K562 (cell line): Measurements from ENCODE around the gene EDN2. TPM values are rescaled to one million over a fixed set of nuclear protein-coding genes. Genes with fewer than 3 reads are reported as not detected.
A peak's percentile ranks its signal among the peaks of the same experiment; 100 is the strongest.

ENCODE experiments used
- ATAC-seq: fragments of 200-7000 bp; cut with Tn5 transposase; 3 replicates; pipeline ENCODE4 v1.9.1; 2020; ENCODE audit warnings: moderate library complexity
- BruUV-seq: library from RNA; stranded (reverse); fragments of 400-500 nt; replicated peaks from 2 replicates; lab custom pipeline; 2021; lab: Mats Ljungman, UMichigan
- CTCF ChIA-PET: fragments of 300-600 bp; formaldehyde crosslinking; extraction: SDS; loops from one replicate; lab custom pipeline; 2021; ENCODE audit warnings: low intra/inter-chr PET ratio; lab: Yijun Ruan, JAX
- POLR2A ChIA-PET: fragments of 300-600, 350-650 bp; sonication (Branson Sonifier 250); formaldehyde crosslinking; extraction: SDS; loops from one replicate; lab custom pipeline; 2021; ENCODE audit warnings: antibody characterized with exemption, inconsistent platforms; lab: Yijun Ruan, JAX
- DNase-seq, 4 experiments: peaks; one replicate each; pipeline versions ENCODE4 v3.0.0 to v3.0.0-alpha.2; 2011 to 2018; ENCODE audit warnings: low spot score in 3 of 4, mixed read lengths in 3 of 4; ENCODE audit errors: extremely low read depth in 1 of 4
- FAIRE-seq: peaks from 2 replicates; lab custom pipeline; 2011; peaks lifted over from hg19 to GRCh38; lab: Jason Lieb, UNC
- H2AFZ ChIP-seq: 2 replicates; pipeline ENCODE4 v1.6.0; 2011; ENCODE audit warnings: low read depth, low read length, control low read depth, inconsistent platforms
- H3K27ac ChIP-seq: fragments of 200-600 bp; 3 replicates; pipeline ENCODE4 v1.8.0; 2011; ENCODE audit warnings: low read depth, mild to moderate bottlenecking, control low read depth, inconsistent platforms, low read length, moderate library complexity, mixed read lengths; ENCODE audit errors: extremely low read depth
- H3K27me3 ChIP-seq, 2 experiments: fragments of 300-600 bp in 1 of 2; 2 replicates in 1 of 2; 3 replicates in 1 of 2; pipeline versions ENCODE4 v1.6.0 to v1.8.0; 2011; ENCODE audit warnings: inconsistent platforms in 2 of 2, low read length in 2 of 2, mild to moderate bottlenecking in 1 of 2, mixed read lengths in 1 of 2, moderate library complexity in 1 of 2; ENCODE audit not compliant: control insufficient read depth in 2 of 2, insufficient read depth in 2 of 2
- H3K36me3 ChIP-seq: fragments of 300-600 bp; 3 replicates; pipeline ENCODE4 v1.8.0; 2011; ENCODE audit warnings: mild to moderate bottlenecking, low read length, inconsistent platforms; ENCODE audit not compliant: control insufficient read depth, insufficient read depth
- H3K4me1 ChIP-seq, 2 experiments: fragments of 200-600 bp in 1 of 2; replicated peaks in 1 of 2; 2 replicates in 1 of 2; 3 replicates in 1 of 2; pipeline versions ENCODE4 v1.5.1 to v1.8.0; 2011; ENCODE audit warnings: inconsistent platforms in 2 of 2, low read length in 2 of 2, mild to moderate bottlenecking in 1 of 2, mixed read lengths in 1 of 2, moderate library complexity in 1 of 2; ENCODE audit not compliant: control insufficient read depth in 2 of 2, insufficient read depth in 2 of 2
- H3K4me2 ChIP-seq: 2 replicates; pipeline ENCODE4 v1.6.1; 2011; ENCODE audit warnings: low read length, control low read depth, inconsistent platforms, mixed read lengths; ENCODE audit not compliant: insufficient read depth
- H3K4me3 ChIP-seq: fragments of 200-600 bp; sonication (generic), shearing (Covaris generic); 2 replicates; pipeline ENCODE4 v1.5.1; 2016; ENCODE audit warnings: control low read depth, inconsistent platforms
- H3K79me2 ChIP-seq: fragments of 200-600 bp; 3 replicates; pipeline ENCODE4 v1.8.0; 2011; ENCODE audit warnings: low read length, inconsistent platforms; ENCODE audit not compliant: control insufficient read depth, insufficient read depth
- H3K9ac ChIP-seq, 2 experiments: 2 replicates each; pipeline versions ENCODE4 v1.6.0 to v1.6.1; 2011; ENCODE audit warnings: low read depth in 2 of 2, low read length in 2 of 2, control low read depth in 1 of 2, inconsistent platforms in 1 of 2, mild to moderate bottlenecking in 1 of 2, mixed read lengths in 1 of 2; ENCODE audit not compliant: insufficient read depth in 1 of 2
- H3K9me1 ChIP-seq: one replicate; pipeline ENCODE4 v1.6.0; 2011; ENCODE audit warnings: inconsistent platforms, mild to moderate bottlenecking, low read length, moderate library complexity; ENCODE audit not compliant: control insufficient read depth, insufficient read depth
- H3K9me3 ChIP-seq: replicated peaks from 2 replicates; pipeline ENCODE4 v1.5.1; 2011; ENCODE audit warnings: low read depth, low read length, inconsistent platforms; ENCODE audit not compliant: control insufficient read depth, insufficient read depth
- H4K20me1 ChIP-seq: replicated peaks from 2 replicates; pipeline ENCODE4 v1.6.1; 2011; ENCODE audit warnings: low read length, inconsistent platforms, mixed read lengths; ENCODE audit not compliant: control insufficient read depth, insufficient read depth
- ATF7 ChIP-seq: fragments of 450-650 bp; IDR thresholded peaks from 2 replicates; pipeline ENCODE4 v1.7.1; 2014; ENCODE audit warnings: mild to moderate bottlenecking, moderate library complexity
- BCOR ChIP-seq: fragments of 450-650 bp; IDR thresholded peaks from 2 replicates; pipeline ENCODE4 v1.6.1; 2016
- FOXA3 ChIP-seq, 2 experiments: fragments of 450-650 bp in 1 of 2; sonication (generic) in 1 of 2; formaldehyde crosslinking; IDR thresholded peaks in 1 of 2; conservative IDR thresholded peaks in 1 of 2; 2 replicates each; pipeline versions ENCODE4 v1.4.0 to v1.8.0; 2020 to 2022; ENCODE audit warnings: mild to moderate bottlenecking in 2 of 2, missing genetic modification reagents in 1 of 2
- KDM1A ChIP-seq, 2 experiments: fragments of 450-650 bp; IDR thresholded peaks; 2 replicates each; pipeline ENCODE4 v1.6.1; 2016; ENCODE audit warnings: mild to moderate bottlenecking in 2 of 2
- MCM3 ChIP-seq: fragments of 450-650 bp; IDR thresholded peaks from 2 replicates; pipeline ENCODE4 v1.6.1; 2016
- NFIC ChIP-seq: fragments of 450-650 bp; IDR thresholded peaks from 2 replicates; pipeline ENCODE4 v1.6.1; 2017; ENCODE audit warnings: mild to moderate bottlenecking, inconsistent platforms
- NR2C2 ChIP-seq, 2 experiments: fragments of 200-800 bp in 1 of 2; sonication (Bioruptor generic) in 1 of 2; sonication (generic) in 1 of 2; formaldehyde crosslinking in 1 of 2; IDR thresholded peaks; 2 replicates each; pipeline versions ENCODE4 v1.6.1 to v1.8.0; 2016 to 2022; ENCODE audit warnings: mild to moderate bottlenecking in 1 of 2, missing compliant biosample characterization in 1 of 2, missing genetic modification characterization in 1 of 2, missing genetic modification reagents in 1 of 2
- PTBP1 ChIP-seq: fragments of 200-400 bp; formaldehyde crosslinking; IDR thresholded peaks from 2 replicates; pipeline ENCODE4 v1.6.1; 2017; ENCODE audit warnings: low read depth, low read length
- RBM25 ChIP-seq: fragments of 200-400 bp; formaldehyde crosslinking; IDR thresholded peaks from 2 replicates; pipeline ENCODE4 v1.6.1; 2018; ENCODE audit warnings: low read length, low read depth, moderate library complexity; ENCODE audit not compliant: severe bottlenecking
- RFX5 ChIP-seq: IDR thresholded peaks from 2 replicates; pipeline ENCODE4 v1.6.1; 2011; ENCODE audit warnings: low read depth, mild to moderate bottlenecking, improper control_type of control experiment, low read length
- SMARCA5 ChIP-seq: fragments of 450-650 bp; IDR thresholded peaks from 2 replicates; pipeline ENCODE4 v1.6.1; 2016
- TCF3 ChIP-seq: sonication (generic); formaldehyde crosslinking; IDR thresholded peaks from 2 replicates; pipeline ENCODE4 v1.4.0; 2020; ENCODE audit warnings: mild to moderate bottlenecking, missing genetic modification reagents
- ZFP36 ChIP-seq: fragments of 150-350 bp; IDR thresholded peaks from 2 replicates; pipeline ENCODE4 v1.6.1; 2018; ENCODE audit warnings: low read length, low read depth; ENCODE audit not compliant: partially characterized antibody
- ZNF143 ChIP-seq: sonication (generic); formaldehyde crosslinking; IDR thresholded peaks from 2 replicates; pipeline ENCODE4 v1.9.0; 2022; ENCODE audit warnings: mild to moderate bottlenecking, missing genetic modification reagents
- WGBS: fragments of 100-300 bp; shearing (Covaris generic); methylation state at CpG from one replicate; pipeline ENCODE4 v1.1.6; 2016; ENCODE audit warnings: low coverage, mixed read lengths; ENCODE audit not compliant: insufficient coverage; ENCODE audit errors: missing lambda C conversion rate; 5-methylcytosine and 5-hydroxymethylcytosine counted together
- in situ Hi-C: fragments of 300-500 bp; cut with MboI; formaldehyde crosslinking; loops from 4 replicates; pipeline ENCODE4 v1.15.0; 2018; ENCODE audit warnings: inconsistent platforms, mixed read lengths
- intact Hi-C: fragments of 100-400 bp; cut with micrococcal nuclease; formaldehyde crosslinking; loops from 2 replicates; pipeline ENCODE4 v1.14.2; 2022
- polyA plus RNA-seq, 8 experiments: library from polyadenylated mRNA; depleted of rRNA in 4 of 8; stranded (reverse) in 5 of 8; unstranded in 3 of 8; fragments of >200 nt; fragmentation: Nextera tagmentation in 2 of 8; fragmentation: Illumina TruSeq in 1 of 8; extraction: Ambion mirVana in 2 of 8; extraction: Trizol in 1 of 8; gene quantifications; 2 replicates each; pipeline versions ENCODE4 v1.2.1 to v1.2.3, GENCODE V29; 2011 to 2014; ENCODE audit warnings: inconsistent platforms in 1 of 8, missing spikeins in 1 of 8
- total RNA-seq, 7 experiments: library from RNA; depleted of rRNA in 6 of 7; stranded (reverse); fragments of >200 nt in 6 of 7; fragmentation: Illumina TruSeq in 2 of 7; extraction: Trizol in 2 of 7; gene quantifications; 2 replicates each; pipeline versions ENCODE4 v1.2.1 to v1.2.3, GENCODE V29; 2011 to 2021; ENCODE audit warnings: low replicate concordance in 1 of 7
- TF ChIP-seq, protein P1 (sequence below), 2 experiments: fragments of 150-350 bp in 1 of 2; IDR thresholded peaks; 2 replicates each; pipeline ENCODE4 v1.6.1; 2012 to 2016; ENCODE audit warnings: low read depth in 2 of 2, low read length in 2 of 2, mild to moderate bottlenecking in 1 of 2, moderate library complexity in 1 of 2
- TF ChIP-seq, protein P2 (sequence below): sonication (generic); formaldehyde crosslinking; IDR thresholded peaks from 2 replicates; pipeline ENCODE4 v1.8.0; 2022; ENCODE audit warnings: mild to moderate bottlenecking, missing genetic modification reagents, borderline replicate concordance

EDN2 gene
- total and polyA plus RNA-seq, 9 of the 15 experiments (the other 6 are each of a cell fraction or from before 2014, with no cell fraction given): not detected

DNA sequence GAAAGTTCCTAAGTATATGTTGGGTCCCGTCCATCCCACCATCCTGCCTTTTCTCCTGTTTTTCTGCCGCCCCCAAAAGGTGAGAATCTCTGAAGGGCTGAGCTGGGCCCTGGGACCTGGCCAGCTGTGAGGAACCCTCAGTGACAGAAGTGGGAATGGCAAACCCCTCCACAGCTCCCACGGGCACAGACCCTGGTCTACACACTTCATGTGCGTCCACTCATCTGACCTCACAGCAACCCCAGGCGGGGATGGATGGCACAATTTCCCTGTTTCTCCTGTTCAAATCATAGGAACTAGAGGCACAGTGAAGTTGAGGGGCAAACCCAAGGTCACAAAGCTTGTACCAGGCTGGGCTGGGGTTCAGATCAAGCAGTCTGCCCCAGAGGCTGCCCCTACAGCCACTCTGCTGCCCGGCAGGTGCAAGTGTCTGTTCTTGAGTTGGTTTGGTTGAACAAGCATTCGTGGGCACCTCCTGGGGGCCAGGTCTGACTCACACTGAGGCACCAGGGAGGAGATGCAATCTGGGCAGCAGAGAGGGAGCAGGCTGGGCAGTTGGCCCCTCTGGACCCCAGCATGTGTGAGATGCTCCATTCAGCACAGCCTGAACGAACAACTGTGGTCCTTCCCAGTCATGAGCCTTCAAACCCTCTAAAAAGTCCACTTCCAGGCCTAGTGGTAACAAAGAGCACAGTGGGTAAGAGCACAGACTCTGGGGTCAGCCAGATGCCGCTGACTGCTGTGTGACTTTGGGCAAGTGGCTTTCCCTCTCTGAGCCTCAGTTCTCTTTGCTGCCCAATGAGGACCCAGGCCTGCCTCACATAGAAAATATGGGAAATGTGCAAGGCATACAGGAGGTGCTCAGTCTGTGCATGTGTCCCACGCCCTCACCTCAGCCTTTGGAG, 4.0 kb downstream of the EDN2 start:
- ChIA-PET CTCF (no interaction called here), POLR2A (interaction anchor here (0.7 to 1.4 kb wide), 2 partner anchors 9 to 117 kb away, joined by 3 to 6 read pairs; no protein-coding TSS in a partner anchor)
- no TSS peak for BruUV-seq
- no peak overlapping the region for H2AFZ ChIP-seq
- no peaks in the 10 kb centered on the region for H3K36me3 ChIP-seq
- no peak overlapping the region for H3K4me3 ChIP-seq
- no peak for DNase-seq
- no peaks in the 10 kb centered on the region for H3K9me3 ChIP-seq
- H3K4me1 ChIP-seq: peaks cover 3 to 10% of the 10 kb centered on the region in 2 experiments; a peak in 4 of 5 replicates
- H3K27ac ChIP-seq: no peak overlapping the region
- intact Hi-C loops (no loop called here), in situ Hi-C loops (no loop called here)
- H3K9ac ChIP-seq: no peak overlapping the region
- peaks cover 19 to 81% of the 10 kb centered on the region in 2 experiments; a peak in 4 of 5 replicates for H3K27me3 ChIP-seq
- H3K79me2 ChIP-seq: no peaks in the 10 kb centered on the region
- no peaks in the 10 kb centered on the region for H3K9me1 ChIP-seq
- no peak for ATAC-seq
- no peak for FAIRE-seq
- no peak overlapping the region for H3K4me2 ChIP-seq
- 1% methylated on average over 10 of the region's 10 CpGs for WGBS
- peaks cover 10% of the 10 kb centered on the region for H4K20me1 ChIP-seq
- TF ChIP-seq SMARCA5 (peak; percentile 63; the same call in 1 of the 2 replicates), ZFP36 (peak; percentile 91), TCF3 (CRISPR knock-in tag) (no peak), KDM1A (IDR thresholded peaks at IDR 0.05) (peak in 1 of 2 experiments; percentile 49; a peak in 2 of 4 replicates), ZNF143 (CRISPR knock-in tag) (no peak), NFIC (no peak), ATF7 (no peak), NR2C2 (CRISPR knock-in tag; IDR thresholded peaks at IDR 0.05) (no peak), NR2C2 (tag; IDR thresholded peaks at IDR 0.05) (no peak), RBM25 (peak; percentile 95), RFX5 (no peak), FOXA3 (CRISPR knock-in tag; conservative IDR thresholded peaks at IDR 0.05 in 1 of 2, IDR thresholded peaks at IDR 0.05 in 1 of 2) (no peak), PTBP1 (peak; percentile 78; the same call in 1 of the 2 replicates), MCM3 (no peak), BCOR (peak; percentile 68)
- TF ChIP-seq, protein P1, sequence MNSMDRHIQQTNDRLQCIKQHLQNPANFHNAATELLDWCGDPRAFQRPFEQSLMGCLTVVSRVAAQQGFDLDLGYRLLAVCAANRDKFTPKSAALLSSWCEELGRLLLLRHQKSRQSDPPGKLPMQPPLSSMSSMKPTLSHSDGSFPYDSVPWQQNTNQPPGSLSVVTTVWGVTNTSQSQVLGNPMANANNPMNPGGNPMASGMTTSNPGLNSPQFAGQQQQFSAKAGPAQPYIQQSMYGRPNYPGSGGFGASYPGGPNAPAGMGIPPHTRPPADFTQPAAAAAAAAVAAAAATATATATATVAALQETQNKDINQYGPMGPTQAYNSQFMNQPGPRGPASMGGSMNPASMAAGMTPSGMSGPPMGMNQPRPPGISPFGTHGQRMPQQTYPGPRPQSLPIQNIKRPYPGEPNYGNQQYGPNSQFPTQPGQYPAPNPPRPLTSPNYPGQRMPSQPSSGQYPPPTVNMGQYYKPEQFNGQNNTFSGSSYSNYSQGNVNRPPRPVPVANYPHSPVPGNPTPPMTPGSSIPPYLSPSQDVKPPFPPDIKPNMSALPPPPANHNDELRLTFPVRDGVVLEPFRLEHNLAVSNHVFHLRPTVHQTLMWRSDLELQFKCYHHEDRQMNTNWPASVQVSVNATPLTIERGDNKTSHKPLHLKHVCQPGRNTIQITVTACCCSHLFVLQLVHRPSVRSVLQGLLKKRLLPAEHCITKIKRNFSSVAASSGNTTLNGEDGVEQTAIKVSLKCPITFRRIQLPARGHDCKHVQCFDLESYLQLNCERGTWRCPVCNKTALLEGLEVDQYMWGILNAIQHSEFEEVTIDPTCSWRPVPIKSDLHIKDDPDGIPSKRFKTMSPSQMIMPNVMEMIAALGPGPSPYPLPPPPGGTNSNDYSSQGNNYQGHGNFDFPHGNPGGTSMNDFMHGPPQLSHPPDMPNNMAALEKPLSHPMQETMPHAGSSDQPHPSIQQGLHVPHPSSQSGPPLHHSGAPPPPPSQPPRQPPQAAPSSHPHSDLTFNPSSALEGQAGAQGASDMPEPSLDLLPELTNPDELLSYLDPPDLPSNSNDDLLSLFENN (IDR thresholded peaks at IDR 0.05; ENCODE audit: low read depth in 2 of 2, low read length in 2 of 2): no peak
- TF ChIP-seq, protein P2, sequence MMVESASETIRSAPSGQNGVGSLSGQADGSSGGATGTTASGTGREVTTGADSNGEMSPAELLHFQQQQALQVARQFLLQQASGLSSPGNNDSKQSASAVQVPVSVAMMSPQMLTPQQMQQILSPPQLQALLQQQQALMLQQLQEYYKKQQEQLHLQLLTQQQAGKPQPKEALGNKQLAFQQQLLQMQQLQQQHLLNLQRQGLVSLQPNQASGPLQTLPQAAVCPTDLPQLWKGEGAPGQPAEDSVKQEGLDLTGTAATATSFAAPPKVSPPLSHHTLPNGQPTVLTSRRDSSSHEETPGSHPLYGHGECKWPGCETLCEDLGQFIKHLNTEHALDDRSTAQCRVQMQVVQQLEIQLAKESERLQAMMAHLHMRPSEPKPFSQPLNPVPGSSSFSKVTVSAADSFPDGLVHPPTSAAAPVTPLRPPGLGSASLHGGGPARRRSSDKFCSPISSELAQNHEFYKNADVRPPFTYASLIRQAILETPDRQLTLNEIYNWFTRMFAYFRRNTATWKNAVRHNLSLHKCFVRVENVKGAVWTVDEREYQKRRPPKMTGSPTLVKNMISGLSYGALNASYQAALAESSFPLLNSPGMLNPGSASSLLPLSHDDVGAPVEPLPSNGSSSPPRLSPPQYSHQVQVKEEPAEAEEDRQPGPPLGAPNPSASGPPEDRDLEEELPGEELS: no peak
